WTC11 (cell line): ENCODE data around the gene ANKFN1.

Experiments used
- ATF3 ChIP-seq: sonication (generic); formaldehyde crosslinking; conservative IDR thresholded peaks from 2 replicates; pipeline ENCODE4 v1.8.1; 2022; ENCODE audit warnings: mild to moderate bottlenecking, missing genetic modification reagents
- CTCF ChIP-seq: fragments of 200-600 bp; IDR thresholded peaks from 2 replicates; pipeline ENCODE4 v1.8.0; 2022; ENCODE audit warnings: antibody characterized with exemption
- MAX ChIP-seq: sonication (generic); formaldehyde crosslinking; IDR thresholded peaks from 2 replicates; pipeline ENCODE4 v1.8.0; 2022; ENCODE audit warnings: mild to moderate bottlenecking, missing genetic modification reagents
- MXD4 ChIP-seq: fragments of 250-450 bp; sonication (Bioruptor Pico); IDR thresholded peaks from 2 replicates; pipeline ENCODE4 v1.8.0; 2021; ENCODE audit warnings: mild to moderate bottlenecking, moderate library complexity, borderline replicate concordance
- ZNF138 ChIP-seq: sonication (generic); formaldehyde crosslinking; conservative IDR thresholded peaks from 2 replicates; pipeline ENCODE4 v1.8.1; 2022; ENCODE audit warnings: mild to moderate bottlenecking, moderate library complexity, missing genetic modification reagents

GRCh38 chr17:56358651-56359050 lies 205.4 kb downstream of the ANKFN1 start:
- TF ChIP-seq CTCF, result no peak
- TF ChIP-seq MXD4, result no peak
- TF ChIP-seq ATF3 (CRISPR knock-in tag), result no peak
- TF ChIP-seq MAX (CRISPR knock-in tag), result no peak
- TF ChIP-seq ZNF138 (CRISPR knock-in tag), result no peak
